Head of caudate nucleus (tissue), 42 donors: ENCODE results near the gene PXK.
"Not testable (repeated sequence)": the region's sequence is repeated elsewhere in the genome, so short reads cannot be mapped to it uniquely, and the experiment has no call there.

ENCODE experiments used
- DNase-seq, 42 donors: peaks; one replicate each; pipeline versions ENCODE4 v3.0.0 to v3.0.0-alpha.2; 2020 to 2021; ENCODE audit warnings: mixed read lengths in 7 of 42
- intact Hi-C: fragments of 100-400 bp; cut with DNase I; formaldehyde crosslinking; loops from one replicate; pipeline ENCODE4 v1.15.0; 2022

PXK gene

GRCh38 chr3:58429657-58430056, 97.0 kb downstream of the PXK start:
- intact Hi-C loops, result loop anchor here (5.0 kb wide), 2 partner anchors 63 to 97 kb away; partner anchors contain the start of genes KCTD6 and PXK
- DNase-seq, result no peak

GRCh38 chr3:58432905-58433304, 100.2 kb downstream of the PXK start:
- no peak for DNase-seq
- intact Hi-C loops, result loop anchor here (5.0 kb wide), 2 partner anchors 59 to 101 kb away; partner anchors contain the start of genes KCTD6 and PXK

GRCh38 chr3:58433400-58434167, 100.9 kb downstream of the PXK start, which contains the start of gene PDHB:
Gene PDHB (minus strand): TSS chr3:58433832. CDS start chr3:58433809, 23 bp downstream.
- DNase-seq, result peak; percentile 82 to 97 (median 92)
- intact Hi-C loops, result loop anchor here (5.0 kb wide), 2 partner anchors 59 to 101 kb away; partner anchors contain the start of genes KCTD6 and PXK

- DNase-seq, result no peak
- intact Hi-C loops, result loop anchor here (5.0 kb wide), 2 partner anchors 58 to 102 kb away; partner anchors contain the start of genes KCTD6 and PXK
Measured at GRCh38 chr3:58434168-58434504, 101.4 kb downstream of the PXK start.

GRCh38 chr3:58434511-58434910, 101.8 kb downstream of the PXK start:
- intact Hi-C loops, result loop anchor here (5.0 kb wide), 2 partner anchors 58 to 102 kb away; partner anchors contain the start of genes KCTD6 and PXK
- DNase-seq, result no peak

- intact Hi-C loops, result loop anchor here (5.0 kb wide), 2 partner anchors 57 to 103 kb away; partner anchors contain the start of genes KCTD6 and PXK
- DNase-seq, result peak in 27 of 42 donors; percentile 23 to 82 (median 50)
Measured at GRCh38 chr3:58434990-58435389, 102.3 kb downstream of the PXK start.

GRCh38 chr3:58437276-58437675, 104.6 kb downstream of the PXK start:
- intact Hi-C loops, result not testable (repeated sequence)

GRCh38 chr3:58440996-58441355, 108.3 kb downstream of the PXK start:
- DNase-seq, intact Hi-C loops: not testable (repeated sequence)

More at GRCh38 chr3:58437276-58437675, 104.6 kb downstream of the PXK start:
- DNase-seq, result not testable (repeated sequence)

GRCh38 chr3:58441514-58442450, 109.1 kb downstream of the PXK start:
- no peak for DNase-seq
- intact Hi-C loops, result no loop called here

- intact Hi-C loops, result no loop called here
- DNase-seq, result no peak
Measured at GRCh38 chr3:58452176-58452575, 119.5 kb downstream of the PXK start.

GRCh38 chr3:58459160-58459559, 126.5 kb downstream of the PXK start:
- no peak for DNase-seq
- intact Hi-C loops, result no loop called here

GRCh38 chr3:58462829-58463180, 130.1 kb downstream of the PXK start:
- no peak for DNase-seq
- intact Hi-C loops, result no loop called here

GRCh38 chr3:58463181-58463941, 130.7 kb downstream of the PXK start:
- intact Hi-C loops, result no loop called here
- peak; percentile 58 to 89 (median 74) for DNase-seq

- intact Hi-C loops, result no loop called here
- DNase-seq, result no peak
Measured at GRCh38 chr3:58463942-58464271, 131.2 kb downstream of the PXK start.

GRCh38 chr3:58464866-58465265, 132.2 kb downstream of the PXK start:
- intact Hi-C loops, result no loop called here
- DNase-seq, result no peak

GRCh38 chr3:58466899-58467563, 134.3 kb downstream of the PXK start:
- DNase-seq, result no peak
- intact Hi-C loops, result no loop called here

GRCh38 chr3:58469096-58469495, 136.4 kb downstream of the PXK start:
- intact Hi-C loops, result no loop called here
- DNase-seq, result no peak

GRCh38 chr3:58470363-58471024, 137.8 kb downstream of the PXK start:
- no peak for DNase-seq
- intact Hi-C loops, result no loop called here
